NCI-H1930 (cell line): ENCODE results near the gene CYP39A1.

Source experiments
- DNase-seq, 2 experiments: peaks; one replicate each; lab custom pipeline; 2025; lab: John Stamatoyannopoulos, UW

The CYP39A1 gene

DNA sequence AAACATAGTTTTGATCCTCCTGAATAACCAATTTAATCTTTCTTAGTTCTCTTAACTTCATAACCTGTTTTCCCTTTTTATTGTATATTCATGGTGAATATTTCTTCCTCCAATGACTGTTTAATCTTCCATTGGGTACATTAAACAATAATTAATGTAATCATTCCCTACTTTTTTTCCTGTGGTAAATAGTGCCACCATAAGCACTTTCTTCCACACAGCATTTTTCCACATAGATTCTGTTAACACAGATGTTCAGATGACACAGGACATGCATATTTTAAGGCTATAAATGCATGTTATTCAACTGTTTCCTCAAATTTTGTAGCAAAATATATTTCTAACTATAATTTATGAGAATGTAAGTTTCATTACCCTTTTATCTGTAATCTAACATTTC lies 61.9 kb downstream of the CYP39A1 start:
- DNase-seq: no peak

DNA sequence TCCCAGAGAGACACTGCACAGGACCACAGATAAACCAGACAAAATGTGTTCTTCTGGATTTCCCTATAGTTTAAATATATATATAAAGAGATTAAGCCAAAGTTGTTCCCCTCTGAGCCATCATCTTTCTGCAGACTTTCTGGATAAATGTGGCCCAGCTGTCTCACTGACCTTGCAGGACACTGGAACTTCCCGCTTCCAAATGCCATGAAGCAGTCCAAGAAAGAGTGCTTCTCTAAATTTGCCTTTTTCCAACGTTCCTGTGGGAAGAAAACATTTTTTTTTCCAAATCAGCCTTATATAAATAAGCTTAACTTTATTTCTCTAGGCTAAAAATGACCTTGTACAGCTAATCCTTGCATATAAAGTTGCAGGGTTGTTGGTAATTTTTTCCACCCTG lies 65.7 kb downstream of the CYP39A1 start:
- DNase-seq: no peak

GRCh38 chr6:46584586-46584985 lies 68.0 kb downstream of the CYP39A1 start:
- DNase-seq: no peak

DNA sequence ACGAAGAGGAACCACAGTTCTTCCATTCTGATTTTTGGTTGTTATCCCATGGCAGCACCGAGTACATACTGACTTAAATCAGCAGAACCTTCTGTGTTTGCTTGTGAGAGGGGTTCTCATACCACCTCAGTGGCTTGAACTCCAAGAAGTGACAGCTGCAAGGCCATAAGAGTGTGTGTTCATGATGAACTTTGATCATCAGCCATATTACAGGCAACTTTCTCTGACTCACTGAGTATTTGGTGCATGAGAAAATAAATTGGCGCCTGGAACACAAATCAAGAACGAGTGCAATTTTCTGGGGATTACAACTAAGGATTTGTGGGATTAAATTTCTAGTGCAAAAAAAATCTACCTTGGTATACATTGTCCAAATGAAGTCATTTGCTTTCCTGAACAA lies 68.9 kb downstream of the CYP39A1 start:
- no peak for DNase-seq

DNA sequence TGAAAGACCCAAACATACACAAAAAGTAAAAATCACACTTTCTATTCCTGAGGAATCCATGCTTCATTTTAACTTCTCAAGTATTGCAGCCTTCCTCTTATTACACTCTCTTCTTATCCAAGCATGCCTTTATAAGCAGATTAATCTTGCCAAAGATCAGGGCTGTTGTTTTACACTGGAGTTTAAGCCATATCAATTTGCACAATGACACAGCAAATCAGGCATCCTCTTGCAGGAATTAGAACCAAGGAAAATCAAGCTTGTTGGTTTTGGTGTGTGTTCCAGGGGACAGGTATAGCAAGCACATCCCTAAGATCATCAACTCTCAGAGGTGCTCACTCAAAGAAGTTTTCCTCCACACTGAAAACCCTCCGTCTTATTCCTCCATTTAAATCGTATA lies 69.5 kb downstream of the CYP39A1 start:
- DNase-seq: no peak

DNA sequence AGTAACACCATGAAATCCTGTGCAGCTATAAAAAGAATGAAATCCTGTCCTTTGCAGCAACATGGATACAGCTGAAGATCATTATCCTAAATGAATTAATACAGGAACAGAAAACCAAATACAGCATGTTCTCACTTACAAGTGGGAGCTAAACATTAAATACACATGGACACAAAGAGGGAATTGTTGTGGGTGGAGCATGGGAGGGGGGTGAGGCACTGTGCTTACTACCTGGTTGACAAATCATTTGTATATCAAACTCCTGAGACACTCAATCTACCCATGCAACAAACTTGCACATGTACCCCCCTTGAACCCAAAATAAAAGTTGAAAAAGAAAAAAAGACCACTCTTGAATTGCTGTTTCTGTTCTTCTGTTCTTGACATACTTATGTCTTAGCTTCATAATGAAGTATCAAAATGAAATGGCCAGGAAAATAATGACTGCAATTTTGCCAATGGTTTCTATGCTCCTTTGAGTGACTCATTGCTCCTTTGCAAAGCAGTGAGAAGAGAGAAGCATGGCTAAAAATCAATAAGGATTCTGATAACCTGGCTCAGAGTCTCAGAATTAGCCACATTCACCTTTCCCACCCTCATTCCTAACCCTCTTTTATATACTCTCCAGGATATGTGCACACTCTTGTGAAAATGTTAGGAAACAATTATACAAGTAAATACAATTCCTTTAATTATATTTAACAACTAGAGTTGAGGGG lies 71.0 kb downstream of the CYP39A1 start:
- no peak for DNase-seq

DNA sequence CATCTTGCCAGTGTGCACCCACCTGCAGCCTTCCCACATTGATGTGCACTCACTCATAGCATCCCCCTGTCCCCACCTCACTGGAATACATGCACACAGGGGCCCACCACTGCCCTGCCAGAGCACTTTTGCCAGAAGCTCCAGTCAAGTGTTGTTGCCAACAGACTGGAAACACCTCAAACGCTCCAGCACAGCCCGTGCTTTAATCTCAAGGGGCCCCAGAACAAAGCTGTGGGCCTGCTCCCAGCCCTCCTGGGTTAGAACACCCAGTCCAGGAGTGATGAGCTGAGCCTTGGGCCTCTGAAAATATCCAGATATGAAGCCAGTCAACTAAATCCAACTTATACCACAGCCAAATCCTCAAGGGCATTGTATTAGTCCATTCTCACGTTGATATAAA lies 77.1 kb downstream of the CYP39A1 start:
- DNase-seq: no peak

GRCh38 chr6:46573140-46573539 lies 79.5 kb downstream of the CYP39A1 start:
- DNase-seq: no peak

DNA sequence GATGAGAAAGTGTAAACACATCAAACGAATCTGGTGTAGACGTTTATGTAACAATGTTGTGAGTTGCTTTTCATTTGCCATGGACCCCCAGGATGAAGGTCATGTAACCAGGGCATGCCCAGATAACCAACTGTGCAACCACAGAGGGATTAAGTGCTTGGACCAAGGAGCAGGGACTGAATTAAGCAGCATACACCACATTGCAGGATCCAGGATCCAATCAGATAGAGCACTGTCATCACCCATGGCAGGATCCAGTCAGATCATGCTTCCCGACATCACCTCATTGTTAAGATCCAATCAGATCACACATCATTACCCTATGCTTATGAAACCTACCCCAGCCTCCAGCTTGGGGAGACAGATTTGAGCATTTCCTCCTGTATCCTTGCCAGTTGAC lies 87.1 kb downstream of the CYP39A1 start:
- no peak for DNase-seq

DNA sequence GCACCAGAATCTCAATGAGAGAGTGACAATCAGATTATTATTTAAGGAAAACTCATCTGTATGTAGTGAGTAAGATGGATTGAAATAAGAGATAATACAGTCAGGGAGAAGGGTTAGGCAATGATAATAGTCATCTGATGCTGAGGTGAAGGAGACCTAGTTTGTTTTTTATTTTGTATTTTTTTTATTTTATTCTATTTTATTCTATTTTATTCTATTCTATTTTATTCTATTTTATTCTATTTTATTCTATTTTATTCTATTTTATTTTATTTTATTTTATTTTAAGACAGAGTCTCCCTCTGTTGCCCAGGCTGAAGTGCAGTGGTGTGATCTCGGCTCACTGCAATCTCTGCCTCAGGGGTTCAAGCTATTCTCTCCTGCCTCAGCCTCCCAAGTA lies 88.7 kb downstream of the CYP39A1 start:
- DNase-seq: no peak

DNA sequence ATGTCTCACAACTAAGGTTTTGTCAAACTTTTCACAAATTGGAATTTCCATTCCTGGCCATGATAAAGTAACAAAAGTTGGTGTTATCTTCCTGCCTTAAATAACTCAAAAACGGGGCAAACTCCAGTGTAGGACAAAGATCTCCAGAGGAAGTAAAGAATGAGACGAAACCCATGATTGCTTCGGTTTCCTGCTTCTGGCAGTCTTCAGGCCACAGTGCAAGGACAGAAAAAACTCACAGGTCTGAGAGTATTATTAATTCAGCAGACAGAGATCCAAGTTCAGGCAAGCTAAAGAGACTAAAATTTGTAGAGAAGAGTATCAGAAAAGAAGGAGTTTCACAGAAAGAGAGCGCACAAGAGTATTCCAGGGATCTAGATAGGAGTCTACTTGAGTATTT lies 96.6 kb downstream of the CYP39A1 start:
- no peak for DNase-seq

- DNase-seq: no peak
Observed at GRCh38 chr6:46555129-46555528, 97.5 kb downstream of the CYP39A1 start.

- DNase-seq: no peak
Observed at GRCh38 chr6:46549155-46549554, 103.5 kb downstream of the CYP39A1 start.

GRCh38 chr6:46541556-46541955 lies 111.1 kb downstream of the CYP39A1 start:
- DNase-seq: no peak

DNA sequence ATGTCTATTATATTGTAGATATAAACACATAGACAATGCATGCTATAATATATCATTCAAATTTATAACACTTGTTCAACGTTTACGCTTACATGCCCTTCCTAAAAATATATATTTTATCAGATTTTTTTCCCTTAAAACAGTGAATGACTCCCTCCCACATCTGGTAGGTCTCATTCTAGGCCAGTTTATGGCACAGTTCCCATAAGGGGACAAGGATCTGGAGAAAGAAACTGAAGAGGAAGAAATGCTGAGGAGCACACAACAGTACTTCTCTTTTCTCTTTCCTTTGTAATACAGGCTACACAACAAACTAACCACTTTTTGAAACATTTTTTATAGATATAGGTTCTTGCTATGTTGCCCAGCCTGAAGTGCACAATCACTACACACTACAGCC lies 112.8 kb downstream of the CYP39A1 start:
- DNase-seq: no peak

- no peak for DNase-seq
Observed at GRCh38 chr6:46538800-46539480, 113.7 kb downstream of the CYP39A1 start.

GRCh38 chr6:46530896-46531295 lies 121.7 kb downstream of the CYP39A1 start:
- DNase-seq: no peak

GRCh38 chr6:46528961-46529750 lies 123.5 kb downstream of the CYP39A1 start:
- DNase-seq: no peak

GRCh38 chr6:46526607-46527006 lies 126.0 kb downstream of the CYP39A1 start:
- no peak for DNase-seq

DNA sequence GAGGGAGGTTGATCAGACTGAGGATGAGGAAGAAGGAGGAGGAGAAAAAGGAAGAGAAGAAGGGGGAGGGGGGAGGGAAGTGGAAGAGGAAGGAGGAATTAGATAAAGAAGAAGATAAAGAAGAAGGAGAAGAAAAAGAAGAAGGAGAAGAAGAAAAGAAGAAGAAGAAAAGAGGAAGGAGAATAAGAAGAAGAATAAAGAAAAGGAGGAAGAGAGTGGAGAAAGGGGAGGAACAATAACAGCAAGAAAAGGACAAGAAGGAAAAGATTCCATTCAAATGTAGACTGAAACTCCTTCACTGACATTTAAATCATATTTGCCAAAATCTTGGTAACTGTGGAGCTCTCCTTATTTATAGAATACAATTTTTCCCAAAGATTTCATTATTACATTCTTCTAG lies 127.0 kb downstream of the CYP39A1 start:
- DNase-seq: no peak

DNA sequence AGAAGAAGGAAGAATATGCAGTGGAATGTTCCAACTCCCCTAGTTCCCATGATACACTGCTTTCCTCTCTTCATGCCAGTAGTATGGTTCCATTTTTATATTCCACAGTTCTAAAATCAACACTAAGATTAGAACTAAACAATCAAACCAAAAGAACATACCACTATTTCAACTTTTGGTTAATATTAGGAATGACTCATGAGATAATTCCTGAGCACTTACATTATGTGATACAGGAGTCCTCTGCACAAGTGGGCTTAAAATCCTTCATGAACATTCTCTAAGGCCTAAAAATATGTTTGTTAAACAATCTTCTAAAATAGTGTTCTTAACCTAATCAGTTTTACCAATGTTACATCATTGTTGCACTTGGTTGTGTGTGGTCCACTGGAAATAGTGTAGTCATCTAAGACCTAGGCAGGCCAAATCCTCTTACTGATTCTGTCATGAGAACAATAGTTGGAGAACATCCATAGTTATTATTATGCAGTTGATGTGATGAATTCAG lies 131.1 kb downstream of the CYP39A1 start:
- DNase-seq: no peak

- DNase-seq: no peak
Observed at GRCh38 chr6:46517202-46517601, 135.4 kb downstream of the CYP39A1 start.

DNA sequence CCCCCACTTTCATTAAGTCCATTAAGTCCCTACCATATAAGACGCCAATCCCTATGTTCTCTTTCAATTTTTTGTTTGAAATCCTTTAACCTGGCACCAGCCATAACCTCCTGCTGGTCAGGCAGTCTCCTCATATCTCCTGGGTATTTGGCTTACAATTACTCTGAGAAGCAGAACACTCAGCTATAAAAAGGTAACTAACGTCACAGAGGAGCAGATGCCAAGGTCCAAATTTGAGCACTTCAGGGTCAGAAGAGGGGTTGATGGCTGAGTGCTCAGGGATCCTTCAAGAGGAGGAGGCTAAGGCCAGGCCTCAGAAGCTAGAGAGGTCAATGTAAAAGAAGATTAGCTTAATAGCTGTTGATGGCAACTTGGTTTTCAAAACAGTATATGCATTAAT lies 139.1 kb downstream of the CYP39A1 start:
- no peak for DNase-seq
